Glutamatergic neuron (in vitro differentiated cells): ENCODE measurements around the gene SH3PXD2A. TPM values are rescaled to one million over a fixed set of nuclear protein-coding genes. Genes with fewer than 3 reads are reported as not detected.
"Not testable (repeated sequence)": the region's sequence is repeated elsewhere in the genome, so short reads cannot be mapped to it uniquely, and the experiment has no call there.

ENCODE experiments used
- DNase-seq: peaks from one replicate; pipeline ENCODE4 v3.0.0; 2022
- H3K27ac Mint-ChIP-seq: one replicate; pipeline ENCODE4 v1.8.0; 2020; ENCODE audit warnings: mild to moderate bottlenecking, mixed read lengths, inconsistent platforms; ENCODE audit not compliant: unreplicated experiment
- H3K27me3 Mint-ChIP-seq: one replicate; pipeline ENCODE4 v1.8.0; 2020; ENCODE audit warnings: mild to moderate bottlenecking, moderate library complexity, mixed read lengths, inconsistent platforms; ENCODE audit not compliant: unreplicated experiment
- H3K36me3 Mint-ChIP-seq: one replicate; pipeline ENCODE4 v1.8.0; 2020; ENCODE audit warnings: mild to moderate bottlenecking, mixed read lengths, inconsistent platforms; ENCODE audit not compliant: unreplicated experiment
- H3K4me1 Mint-ChIP-seq: one replicate; pipeline ENCODE4 v1.8.0; 2020; ENCODE audit warnings: mild to moderate bottlenecking, low read depth, mixed read lengths, inconsistent platforms; ENCODE audit not compliant: unreplicated experiment
- H3K4me3 Mint-ChIP-seq: one replicate; pipeline ENCODE4 v1.8.0; 2020; ENCODE audit warnings: mild to moderate bottlenecking, mixed read lengths, inconsistent platforms; ENCODE audit not compliant: unreplicated experiment
- H3K9me3 Mint-ChIP-seq: one replicate; pipeline ENCODE4 v1.8.0; 2020; ENCODE audit warnings: mild to moderate bottlenecking, moderate library complexity, mixed read lengths, inconsistent platforms; ENCODE audit not compliant: unreplicated experiment
- CTCF ChIP-seq: fragments of 200-600 bp; sonication (generic); IDR thresholded peaks from one replicate; pipeline ENCODE4 v1.5.0; 2021; ENCODE audit not compliant: partially characterized antibody, unreplicated experiment
- total RNA-seq: library from RNA; stranded (reverse); fragmentation: NEBNext Ultra II Directional; extraction: Animal tissue kit (Norgen Biotek cat#: 25700); gene quantifications from one replicate; pipeline ENCODE4 v1.2.1, GENCODE V29; 2021; ENCODE audit not compliant: unreplicated experiment

Gene SH3PXD2A
- total RNA-seq, 1 donor from 2014 or later = 16.7 TPM

- Mint-ChIP-seq H3K27ac (no peak overlapping the region), H3K27me3 (no peaks in the 10 kb centered on the region)
- no peak for DNase-seq
Measured at GRCh38 chr10:103818105-103818504, 37.3 kb downstream of the SH3PXD2A start.

GRCh38 chr10:103816431-103816830 lies 38.9 kb downstream of the SH3PXD2A start:
- no peaks in the 10 kb centered on the region for H3K36me3 Mint-ChIP-seq

More at GRCh38 chr10:103818105-103818504, 37.3 kb downstream of the SH3PXD2A start:
- H3K4me3 Mint-ChIP-seq = no peak overlapping the region
- H3K36me3 Mint-ChIP-seq = no peaks in the 10 kb centered on the region
- H3K4me1 Mint-ChIP-seq = peaks cover 13% of the 10 kb centered on the region
- TF ChIP-seq CTCF = no peak
- H3K9me3 Mint-ChIP-seq = peaks cover 4% of the 10 kb centered on the region

GRCh38 chr10:103814626-103815370 lies 40.6 kb downstream of the SH3PXD2A start:
- DNase-seq = no peak
- no peaks in the 10 kb centered on the region for H3K36me3 Mint-ChIP-seq
- H3K4me1 Mint-ChIP-seq = peaks cover 33% of the 10 kb centered on the region
- no peaks in the 10 kb centered on the region for H3K27me3 Mint-ChIP-seq
- no peak overlapping the region for H3K27ac Mint-ChIP-seq
- no peak for TF ChIP-seq CTCF
- H3K4me3 Mint-ChIP-seq = no peak overlapping the region
- peaks cover 8% of the 10 kb centered on the region for H3K9me3 Mint-ChIP-seq

More at GRCh38 chr10:103816431-103816830, 38.9 kb downstream of the SH3PXD2A start:
- H3K27me3 Mint-ChIP-seq = no peaks in the 10 kb centered on the region
- H3K4me3 Mint-ChIP-seq = no peak overlapping the region
- peaks cover 19% of the 10 kb centered on the region for H3K4me1 Mint-ChIP-seq
- H3K9me3 Mint-ChIP-seq = peaks cover 4% of the 10 kb centered on the region
- DNase-seq = no peak
- no peak for TF ChIP-seq CTCF
- no peak overlapping the region for H3K27ac Mint-ChIP-seq

- Mint-ChIP-seq H3K4me3 (no peak overlapping the region), H3K36me3 (no peaks in the 10 kb centered on the region), H3K27me3 (no peaks in the 10 kb centered on the region), H3K9me3 (peaks cover 8% of the 10 kb centered on the region), H3K4me1 (peaks cover 31% of the 10 kb centered on the region), H3K27ac (no peak overlapping the region)
- no peak for DNase-seq
- no peak for TF ChIP-seq CTCF
Measured at GRCh38 chr10:103814105-103814504, 41.3 kb downstream of the SH3PXD2A start.

GRCh38 chr10:103813312-103813711 lies 42.1 kb downstream of the SH3PXD2A start:
- H3K4me1 Mint-ChIP-seq = peaks cover 36% of the 10 kb centered on the region
- H3K27ac Mint-ChIP-seq, H3K9me3 Mint-ChIP-seq, H3K4me3 Mint-ChIP-seq, H3K36me3 Mint-ChIP-seq, H3K27me3 Mint-ChIP-seq, DNase-seq: not testable (repeated sequence)
